ENCODE results near the gene CCDC12. TPM values are rescaled to one million over a fixed set of nuclear protein-coding genes. Genes with fewer than 3 reads are reported as not detected.
A peak's percentile ranks its signal among the peaks of the same experiment; 100 is the strongest.

Gene CCDC12
- total and polyA plus RNA-seq, 12 donors: 33.2 to 145 (median 70.0) TPM

DNA sequence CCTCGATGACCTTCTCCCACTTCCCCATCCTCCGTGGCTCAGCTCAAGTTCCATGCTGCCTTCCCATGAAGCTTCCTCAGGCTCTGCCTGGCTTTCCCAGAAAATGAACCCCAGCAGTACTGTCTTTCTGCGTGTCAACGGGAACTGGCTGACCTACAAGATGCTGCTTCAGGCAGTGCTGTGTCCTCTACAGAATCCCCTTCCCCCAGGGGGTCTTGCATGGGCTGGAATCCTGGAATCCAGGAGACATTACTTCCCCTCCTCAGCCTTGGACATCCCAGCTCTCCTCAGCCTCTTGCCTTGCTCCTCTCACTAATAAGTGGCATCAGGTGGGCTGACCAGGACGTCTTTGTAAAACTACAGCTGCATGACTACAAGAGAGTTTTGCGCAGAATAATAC, 5.4 kb downstream of the CCDC12 start:
- no peak for DNase-seq
- intact Hi-C loops (cut with DNase I): loop anchor here in 1 of 2 donors (5.0 kb wide), 1 partner anchor 44 kb away; no protein-coding TSS in a partner anchor
- Histone ChIP-seq H3K27ac (peak overlapping the region; percentile 13 to 75 (median 53)), H3K4me1 (replicated peaks in 1 of 2) (peaks cover 37 to 67% of the 10 kb centered on the region in 2 donors), H3K27me3 (no peaks in the 10 kb centered on the region), H3K36me3 (replicated peaks in 1 of 2) (no peaks in the 10 kb centered on the region), H3K9me3 (replicated peaks in 1 of 3) (no peaks in the 10 kb centered on the region), H3K4me3 (no peak overlapping the region)
- TF ChIP-seq POLR2A (IDR thresholded peaks at IDR 0.05) (no peak), CTCF (IDR thresholded peaks at IDR 0.05) (no peak)
- WGBS, 4 donors: 44 to 48% (median 47%) methylated on average over 4 to 6 of the region's 6 CpGs

GRCh38 chr3:46970391-46971091, 6.0 kb downstream of the CCDC12 start:
- WGBS, 4 donors: 18 to 21% (median 20%) methylated on average over 3 of the region's 3 CpGs
- Histone ChIP-seq H3K36me3 (replicated peaks in 1 of 2) (no peaks in the 10 kb centered on the region), H3K9me3 (replicated peaks in 1 of 3) (no peaks in the 10 kb centered on the region), H3K27me3 (no peaks in the 10 kb centered on the region), H3K4me1 (replicated peaks in 1 of 2) (peaks cover 37 to 67% of the 10 kb centered on the region in 2 donors), H3K27ac (peak overlapping the region; percentile 36 to 75 (median 53)), H3K4me3 (no peak overlapping the region)
- intact Hi-C loops (cut with DNase I): loop anchor here in 1 of 2 donors (5.0 kb wide), 1 partner anchor 43 kb away; no protein-coding TSS in a partner anchor
- DNase-seq: peak; percentile 60 to 93 (median 85)
- no peak for TF ChIP-seq CTCF (IDR thresholded peaks at IDR 0.05)
- peak in 1 of 2 donors; percentile 42 for TF ChIP-seq POLR2A (IDR thresholded peaks at IDR 0.05)

GRCh38 chr3:46968783-46969428, 7.6 kb downstream of the CCDC12 start:
- no peak for TF ChIP-seq POLR2A (IDR thresholded peaks at IDR 0.05)
- no peak for TF ChIP-seq CTCF (IDR thresholded peaks at IDR 0.05)
- 54 to 69% (median 64%) methylated on average over 8 to 9 of the region's 9 CpGs for WGBS, 4 donors
- Histone ChIP-seq H3K4me1 (replicated peaks in 1 of 2) (peaks cover 37 to 59% of the 10 kb centered on the region in 2 donors), H3K36me3 (replicated peaks in 1 of 2) (no peaks in the 10 kb centered on the region), H3K4me3 (no peak overlapping the region), H3K27me3 (no peaks in the 10 kb centered on the region), H3K27ac (peak overlapping the region in 3 of 5 donors; percentile 3 to 53 (median 22)), H3K9me3 (replicated peaks in 1 of 3) (no peaks in the 10 kb centered on the region)
- DNase-seq: no peak
- intact Hi-C loops (cut with DNase I): no loop called here

- Histone ChIP-seq H3K4me1 (replicated peaks in 1 of 2) (peaks cover 38 to 47% of the 10 kb centered on the region in 2 donors), H3K9me3 (replicated peaks in 1 of 3) (no peaks in the 10 kb centered on the region), H3K27me3 (no peaks in the 10 kb centered on the region), H3K4me3 (no peak overlapping the region), H3K27ac (peak overlapping the region in 3 of 5 donors; percentile 8 to 34 (median 18)), H3K36me3 (replicated peaks in 1 of 2) (no peaks in the 10 kb centered on the region)
- DNase-seq: no peak
- intact Hi-C loops (cut with DNase I): no loop called here
- 84 to 87% (median 86%) methylated on average over 5 of the region's 5 CpGs for WGBS, 4 donors
- no peak for TF ChIP-seq CTCF (IDR thresholded peaks at IDR 0.05)
- TF ChIP-seq POLR2A (IDR thresholded peaks at IDR 0.05): no peak
These were observed 9.7 kb downstream of the CCDC12 start for GRCh38 chr3:46966811-46967210.

All from adrenal gland (tissue), 12 donors.